Transverse colon (tissue), 4 donors: ENCODE results near the gene TFB2M. TPM values are rescaled to one million over a fixed set of nuclear protein-coding genes. Genes with fewer than 3 reads are reported as not detected.

Experiments used
- DNase-seq: peaks from one replicate; pipeline ENCODE4 v3.0.0-alpha.2; 2019
- H3K27ac ChIP-seq, 4 donors: fragments of 200-600 bp; sonication (generic); 2 replicates each; pipeline ENCODE4 v1.5.1; 2016 to 2018; ENCODE audit warnings: inconsistent platforms in 4 of 4
- H3K27me3 ChIP-seq: fragments of 200-600 bp; sonication (generic); 2 replicates; pipeline ENCODE4 v1.5.1; 2017; ENCODE audit warnings: inconsistent platforms
- H3K36me3 ChIP-seq, 4 donors: fragments of 200-600 bp; sonication (generic); 2 replicates each; pipeline ENCODE4 v1.5.1; 2017 to 2019; ENCODE audit warnings: inconsistent platforms in 4 of 4
- H3K4me1 ChIP-seq, 4 donors: fragments of 200-600 bp; sonication (generic); 2 replicates each; pipeline ENCODE4 v1.5.1; 2017 to 2020; ENCODE audit warnings: inconsistent platforms in 4 of 4
- H3K4me3 ChIP-seq, 4 donors: fragments of 200-600 bp; sonication (generic); 1 replicate in 1 of 4; 2 replicates in 3 of 4; pipeline versions ENCODE4 v1.5.1 to v1.6.1; 2017 to 2019; ENCODE audit warnings: inconsistent platforms in 4 of 4
- H3K9me3 ChIP-seq, 2 donors: fragments of 200-600 bp; sonication (generic); 2 replicates each; pipeline ENCODE4 v1.5.1; 2017 to 2019; ENCODE audit warnings: inconsistent platforms in 2 of 2
- CTCF ChIP-seq, 5 experiments: fragments of 200-600 bp in 3 of 5; fragments of 450-650 bp in 2 of 5; sonication (generic) in 3 of 5; IDR thresholded peaks; 1 replicate in 2 of 5; 2 replicates in 3 of 5; pipeline ENCODE4 v1.5.1; 2016 to 2017; ENCODE audit warnings: antibody characterized with exemption in 5 of 5, inconsistent platforms in 3 of 5, mild to moderate bottlenecking in 2 of 5, moderate library complexity in 1 of 5
- EP300 ChIP-seq: sonication (generic); formaldehyde crosslinking; IDR thresholded peaks from one replicate; pipeline ENCODE4 v1.6.1; 2017; ENCODE audit warnings: antibody characterized with exemption, low read depth
- POLR2A ChIP-seq: fragments of 450-650 bp; IDR thresholded peaks from one replicate; pipeline ENCODE4 v1.6.1; 2016; ENCODE audit warnings: antibody characterized with exemption, mild to moderate bottlenecking, moderate library complexity
- POLR2AphosphoS5 ChIP-seq, 3 donors: sonication (generic); formaldehyde crosslinking; IDR thresholded peaks; one replicate each; pipeline ENCODE4 v1.6.1; 2016; ENCODE audit warnings: antibody characterized with exemption in 3 of 3
- WGBS, 2 donors: methylation state at CpG; one replicate each; pipeline ENCODE4 v1.1.5; 2018; ENCODE audit warnings: low coverage in 1 of 2; 5-methylcytosine and 5-hydroxymethylcytosine counted together
- in situ Hi-C, 4 donors: fragments of 200-750 bp; cut with MboI; loops; one replicate each; pipeline versions ENCODE4 v1.15.0 to v1.15.1; 2017; ENCODE audit warnings: low sequenced_read_pairs in 3 of 4, low pct_ligation_motif_present in 1 of 4, low pct_unique_long_range_greater_than_20kb in 1 of 4
- intact Hi-C: fragments of 100-400 bp; cut with DNase I; formaldehyde crosslinking; loops from one replicate; pipeline ENCODE4 v1.15.1; 2023; ENCODE audit warnings: low total_unique reads
- total RNA-seq, 4 donors: library from RNA; depleted of rRNA; stranded (reverse); fragments of >200 nt; gene quantifications; one replicate each; pipeline ENCODE4 v1.1.0, GENCODE V29; 2016

Gene TFB2M
- total RNA-seq, 4 donors from 2014 or later: 0.40 to 12.7 (median 5.5) TPM

GRCh38 chr1:246577720-246578106 lies 11.7 kb upstream of the TFB2M start:
- Histone ChIP-seq H3K27ac (peak overlapping the region; percentile 1 to 87 (median 60)), H3K9me3 (no peaks in the 10 kb centered on the region), H3K36me3 (no peaks in the 10 kb centered on the region), H3K27me3 (no peaks in the 10 kb centered on the region), H3K4me1 (peaks cover 14 to 75% (median 45%) of the 10 kb centered on the region in 4 donors), H3K4me3 (no peak overlapping the region)
- WGBS, 2 donors: 37 to 54% methylated on average over 2 of the region's 2 CpGs
- DNase-seq: no peak
- intact Hi-C loops: no loop called here
- in situ Hi-C loops: no loop called here
- TF ChIP-seq CTCF (IDR thresholded peaks at IDR 0.05) (no peak), POLR2AphosphoS5 (IDR thresholded peaks at IDR 0.05) (no peak), POLR2A (no peak)

DNA sequence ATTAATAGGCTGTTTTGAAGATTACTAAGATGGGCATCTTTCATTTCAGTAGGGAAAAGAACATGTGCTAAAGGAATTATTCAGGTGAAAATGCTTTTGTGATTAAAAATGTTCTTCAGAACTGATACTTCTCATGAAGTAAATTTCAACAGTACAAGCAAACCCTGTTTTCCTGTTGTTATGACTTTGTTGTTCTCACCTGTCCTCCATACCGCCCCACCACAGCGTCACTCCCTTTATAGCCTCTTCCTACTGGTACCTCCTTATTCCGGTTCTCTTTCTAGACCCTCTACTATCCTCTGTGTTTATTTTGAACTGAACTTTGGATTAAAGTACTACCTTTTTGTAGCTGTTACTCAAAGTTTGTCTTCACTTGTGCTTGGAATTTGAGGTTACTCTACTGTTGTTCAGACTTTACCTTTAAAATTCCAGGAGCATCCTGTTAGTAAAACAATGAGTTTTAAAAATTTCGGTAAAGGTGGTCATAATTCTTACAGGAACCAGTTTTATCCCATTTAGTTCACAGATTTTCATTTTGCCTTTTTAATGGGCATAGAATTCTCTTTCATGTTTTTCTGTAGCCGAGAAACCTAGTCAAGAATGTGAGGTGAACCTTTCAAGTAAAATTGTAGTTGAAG lies 11.1 kb upstream of the TFB2M start:
- in situ Hi-C loops: no loop called here
- Histone ChIP-seq H3K9me3 (no peaks in the 10 kb centered on the region), H3K27ac (peak overlapping the region in 3 of 4 donors; percentile 1 to 82 (median 38)), H3K4me1 (peaks cover 14 to 75% (median 40%) of the 10 kb centered on the region in 4 donors), H3K27me3 (no peaks in the 10 kb centered on the region), H3K36me3 (no peaks in the 10 kb centered on the region), H3K4me3 (no peak overlapping the region)
- 72 to 77% methylated on average over 4 to 5 of the region's 5 CpGs for WGBS, 2 donors
- TF ChIP-seq EP300 (no peak), CTCF (IDR thresholded peaks at IDR 0.05) (no peak), POLR2AphosphoS5 (IDR thresholded peaks at IDR 0.05) (no peak), POLR2A (no peak)
- intact Hi-C loops: no loop called here
- DNase-seq: no peak

DNA sequence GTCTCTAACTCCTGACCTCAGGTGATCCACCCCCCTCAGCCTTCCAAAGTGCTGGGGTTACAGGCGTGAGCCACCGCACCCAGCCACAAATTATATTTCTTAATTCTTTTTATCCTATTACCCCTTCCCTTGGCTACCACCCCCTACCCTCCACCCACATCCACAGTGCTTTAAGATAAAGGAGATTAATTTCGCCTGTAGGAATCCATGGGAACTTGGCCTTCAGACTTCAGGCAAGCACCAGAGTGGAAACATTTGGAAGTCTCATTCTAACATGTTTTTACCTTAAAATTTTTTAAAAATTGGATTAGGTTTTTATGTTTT lies 10.6 kb upstream of the TFB2M start:
- H3K36me3 ChIP-seq: no peaks in the 10 kb centered on the region
- peaks cover 14 to 74% (median 37%) of the 10 kb centered on the region in 4 donors for H3K4me1 ChIP-seq
- WGBS, 2 donors: 92% methylated on average over 3 of the region's 3 CpGs
- no peak for DNase-seq
- H3K27me3 ChIP-seq: no peaks in the 10 kb centered on the region
- H3K9me3 ChIP-seq: no peaks in the 10 kb centered on the region
- in situ Hi-C loops (no loop called here), intact Hi-C loops (no loop called here)
- TF ChIP-seq EP300 (no peak), CTCF (IDR thresholded peaks at IDR 0.05) (no peak), POLR2AphosphoS5 (IDR thresholded peaks at IDR 0.05) (no peak), POLR2A (no peak)
- peak overlapping the region in 1 of 4 donors; percentile 38 for H3K27ac ChIP-seq
- H3K4me3 ChIP-seq: no peak overlapping the region

- in situ Hi-C loops (loop anchor here in 1 of 4 donors (25.0 kb wide), 1 partner anchor 114 kb away; no protein-coding TSS in a partner anchor), intact Hi-C loops (no loop called here)
- H3K36me3 ChIP-seq: no peaks in the 10 kb centered on the region
- TF ChIP-seq POLR2A: no peak
- no peak for TF ChIP-seq CTCF (IDR thresholded peaks at IDR 0.05)
- no peak for TF ChIP-seq EP300
- peak overlapping the region; percentile 44 to 98 (median 48) for H3K27ac ChIP-seq
- no peak for DNase-seq
- H3K9me3 ChIP-seq: no peaks in the 10 kb centered on the region
- H3K4me3 ChIP-seq: no peak overlapping the region
- 67 to 88% methylated on average over 5 to 6 of the region's 6 CpGs for WGBS, 2 donors
- no peaks in the 10 kb centered on the region for H3K27me3 ChIP-seq
- H3K4me1 ChIP-seq: peaks cover 7 to 74% (median 33%) of the 10 kb centered on the region in 4 donors
Measured at GRCh38 chr1:246573491-246573890, 7.4 kb upstream of the TFB2M start.
